B cell (primary cell): Measurements from ENCODE around the gene ATP2A1. TPM values are rescaled to one million over a fixed set of nuclear protein-coding genes. Genes with fewer than 3 reads are reported as not detected.
A peak's percentile ranks its signal among the peaks of the same experiment; 100 is the strongest.

Source experiments
- ATAC-seq: fragments of 200-7000 bp; cut with Tn5 transposase; one replicate; pipeline ENCODE4 v1.10.0; 2021; ENCODE audit warnings: low read depth, mild to moderate bottlenecking, moderate number of reproducible peaks, moderate library complexity
- CTCF ChIA-PET: fragments of 350-600 bp; sonication (Branson Sonifier 250); formaldehyde crosslinking; loops from one replicate; lab custom pipeline; 2021; ENCODE audit warnings: antibody characterized with exemption, inconsistent platforms; lab: Charles Lee
- POLR2A ChIA-PET: fragments of 350-600 bp; sonication (Branson Sonifier 250); formaldehyde crosslinking; loops from one replicate; lab custom pipeline; 2021; ENCODE audit warnings: antibody characterized with exemption; lab: Charles Lee
- DNase-seq: peaks from one replicate; pipeline ENCODE4 v3.0.0; 2013
- H2AFZ ChIP-seq: 2 replicates; pipeline ENCODE4 v1.6.1; 2012; ENCODE audit warnings: mild to moderate bottlenecking, low read depth, low read length; ENCODE audit not compliant: insufficient read depth, poor library complexity, severe bottlenecking
- H3K27ac ChIP-seq, 2 donors: 1 replicate in 1 of 2; 2 replicates in 1 of 2; pipeline ENCODE4 v1.5.1; 2012 to 2013; ENCODE audit warnings: low read length in 2 of 2, mild to moderate bottlenecking in 2 of 2, moderate library complexity in 1 of 2
- H3K27me3 ChIP-seq, 4 experiments: fragments of 200-600 bp in 1 of 4; sonication (generic) in 1 of 4; replicated peaks in 1 of 4; 1 replicate in 2 of 4; 2 replicates in 2 of 4; pipeline versions ENCODE4 v1.6.1 to v1.7.0; 2013 to 2016; ENCODE audit warnings: low read length in 3 of 4, mild to moderate bottlenecking in 2 of 4, mixed read lengths in 1 of 4, moderate library complexity in 1 of 4; ENCODE audit not compliant: insufficient read depth in 4 of 4, control insufficient read depth in 3 of 4; ENCODE audit errors: control extremely low read depth in 1 of 4
- H3K36me3 ChIP-seq, 2 experiments: replicated peaks in 1 of 2; 1 replicate in 1 of 2; 2 replicates in 1 of 2; pipeline versions ENCODE4 v1.6.1 to v1.7.1; 2013; ENCODE audit warnings: low read length in 1 of 2; ENCODE audit not compliant: insufficient read depth in 2 of 2, control insufficient read depth in 1 of 2; ENCODE audit errors: control extremely low read depth in 1 of 2, extremely low read depth in 1 of 2
- H3K4me1 ChIP-seq, 2 donors: fragments of 200-600 bp in 1 of 2; sonication (generic) in 1 of 2; 1 replicate in 1 of 2; 2 replicates in 1 of 2; pipeline versions ENCODE4 v1.5.1 to v1.6.1; 2013 to 2017; ENCODE audit warnings: low read length in 2 of 2; ENCODE audit not compliant: control insufficient read depth in 2 of 2, insufficient read depth in 2 of 2
- H3K4me2 ChIP-seq: replicated peaks from 2 replicates; pipeline ENCODE3; 2012; ENCODE audit warnings: mild to moderate bottlenecking, low read depth, low read length; ENCODE audit not compliant: poor library complexity, severe bottlenecking
- H3K4me3 ChIP-seq, 5 experiments: fragments of 200-600 bp in 1 of 5; sonication (generic) in 1 of 5; 1 replicate in 3 of 5; 2 replicates in 2 of 5; pipeline versions ENCODE4 v1.5.1 to v1.7.0; 2011 to 2016; ENCODE audit warnings: low read length in 4 of 5, mild to moderate bottlenecking in 4 of 5, low read depth in 2 of 5, control low read depth in 1 of 5, moderate library complexity in 1 of 5; ENCODE audit not compliant: insufficient read depth in 1 of 5; ENCODE audit errors: control extremely low read depth in 1 of 5, extremely low read depth in 1 of 5
- H3K79me2 ChIP-seq: fragments of 200-600 bp; sonication (generic); one replicate; pipeline ENCODE4 v1.6.0; 2016; ENCODE audit warnings: low read length; ENCODE audit not compliant: control insufficient read depth, insufficient read depth
- H3K9ac ChIP-seq: fragments of 200-600 bp; sonication (generic); 2 replicates; pipeline ENCODE4 v1.6.1; 2017; ENCODE audit warnings: mild to moderate bottlenecking, low read length, moderate library complexity
- H3K9me3 ChIP-seq, 3 donors: one replicate each; pipeline versions ENCODE4 v1.6.1 to v1.7.1; 2013; ENCODE audit warnings: low read length in 2 of 3; ENCODE audit not compliant: control insufficient read depth in 2 of 3, insufficient read depth in 1 of 3; ENCODE audit errors: control extremely low read depth in 1 of 3
- H4K20me1 ChIP-seq: 2 replicates; pipeline ENCODE4 v1.6.0; 2012; ENCODE audit warnings: mild to moderate bottlenecking, low read length; ENCODE audit not compliant: insufficient read depth, control insufficient read depth, poor library complexity, severe bottlenecking
- H3K27ac Mint-ChIP-seq: one replicate; pipeline ENCODE4 v1.8.0; 2021; ENCODE audit warnings: mixed read lengths
- H3K27me3 Mint-ChIP-seq: one replicate; pipeline ENCODE4 v1.8.0; 2021; ENCODE audit warnings: mixed read lengths
- H3K4me1 Mint-ChIP-seq: one replicate; pipeline ENCODE4 v1.8.0; 2021; ENCODE audit warnings: mixed read lengths
- H3K4me3 Mint-ChIP-seq: one replicate; pipeline ENCODE4 v1.8.0; 2021; ENCODE audit warnings: mixed read lengths
- H3K9me3 Mint-ChIP-seq: one replicate; pipeline ENCODE4 v1.8.0; 2022; ENCODE audit warnings: mixed read lengths; ENCODE audit not compliant: insufficient read depth
- EZH2 ChIP-seq: IDR thresholded peaks from 2 replicates; pipeline ENCODE4 v1.6.1; 2012; ENCODE audit warnings: borderline replicate concordance, low read depth, mild to moderate bottlenecking, moderate library complexity, low read length; ENCODE audit not compliant: insufficient read depth, poor library complexity, severe bottlenecking
- WGBS: methylation state at CpG from one replicate; pipeline ENCODE4 v1.1.5; 2013; ENCODE audit warnings: missing lambda C conversion rate; ENCODE audit not compliant: insufficient coverage; 5-methylcytosine and 5-hydroxymethylcytosine counted together
- intact Hi-C: fragments of 100-400 bp; cut with micrococcal nuclease; formaldehyde crosslinking; loops from one replicate; pipeline ENCODE4 v1.10.0; 2022
- polyA plus RNA-seq: library from polyadenylated mRNA; depleted of rRNA; stranded (reverse); fragments of >200 nt; gene quantifications from 2 replicates; pipeline ENCODE4 v1.2.3, GENCODE V29; 2012
- total RNA-seq, 2 donors: library from RNA; stranded (reverse); fragments of 120-200 nt in 1 of 2; gene quantifications; 1 replicate in 1 of 2; 2 replicates in 1 of 2; pipeline versions ENCODE4 v1.2.3 to v1.2.4, GENCODE V29; 2013 to 2022
- TF ChIP-seq, protein P1 (sequence below): fragments of 200-600 bp; IDR thresholded peaks from one replicate; pipeline ENCODE4 v1.8.0; 2022; ENCODE audit warnings: antibody characterized with exemption, mild to moderate bottlenecking

Gene ATP2A1
- total and polyA plus RNA-seq, 2 donors (not counting 1 experiment from before 2014, with no cell fraction given) = 0.31 to 0.84 TPM

DNA sequence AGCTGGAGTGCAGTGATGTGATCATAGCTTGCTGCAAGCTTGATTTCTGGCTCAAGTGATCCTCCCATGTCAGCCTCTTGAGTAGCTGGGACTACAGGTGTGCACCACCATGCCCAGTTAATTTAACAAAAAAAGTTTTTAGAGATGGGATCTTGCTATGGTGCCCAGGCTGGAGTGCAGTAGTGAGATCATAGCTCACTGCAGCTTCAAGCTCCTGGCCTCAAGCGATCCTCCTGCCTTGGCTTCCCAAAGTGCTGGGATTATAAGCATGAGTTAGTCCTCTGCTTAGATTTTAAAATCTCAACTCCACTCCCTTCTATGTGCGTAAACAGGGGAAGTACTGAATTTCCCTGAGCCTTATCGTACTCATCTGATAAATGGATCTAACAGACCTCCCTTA, 40.4 kb downstream of the ATP2A1 start:
- Mint-ChIP-seq H3K27ac (no peak overlapping the region), H3K27me3 (no peaks in the 10 kb centered on the region), H3K9me3 (no peaks in the 10 kb centered on the region), H3K4me3 (no peak overlapping the region), H3K4me1 (peaks cover 27% of the 10 kb centered on the region)
- WGBS = 100% methylated on average over 1 of the region's 3 CpGs
- Histone ChIP-seq H3K9ac (no peak overlapping the region), H3K79me2 (peaks cover 83% of the 10 kb centered on the region), H3K27me3 (no peaks in the 10 kb centered on the region), H2AFZ (no peak overlapping the region), H3K36me3 (peaks cover 14 to 72% of the 10 kb centered on the region in 2 experiments), H4K20me1 (peaks cover 68% of the 10 kb centered on the region), H3K4me2 (no peak overlapping the region), H3K4me3 (no peak overlapping the region), H3K27ac (no peak overlapping the region), H3K9me3 (no peaks in the 10 kb centered on the region), H3K4me1 (peaks cover 19 to 29% of the 10 kb centered on the region in 2 donors)
- ChIA-PET CTCF (interaction anchor here (3.8 kb wide), 1 partner anchor 26 kb away, joined by 28 read pairs; no protein-coding TSS in a partner anchor), POLR2A (interaction anchor here (0.6 to 1.3 kb wide), 3 partner anchors 19 to 685 kb away, joined by 3 read pairs; no protein-coding TSS in a partner anchor)
- ATAC-seq (no peak), DNase-seq (no peak)
- no peak for TF ChIP-seq EZH2
- TF ChIP-seq, protein P1, sequence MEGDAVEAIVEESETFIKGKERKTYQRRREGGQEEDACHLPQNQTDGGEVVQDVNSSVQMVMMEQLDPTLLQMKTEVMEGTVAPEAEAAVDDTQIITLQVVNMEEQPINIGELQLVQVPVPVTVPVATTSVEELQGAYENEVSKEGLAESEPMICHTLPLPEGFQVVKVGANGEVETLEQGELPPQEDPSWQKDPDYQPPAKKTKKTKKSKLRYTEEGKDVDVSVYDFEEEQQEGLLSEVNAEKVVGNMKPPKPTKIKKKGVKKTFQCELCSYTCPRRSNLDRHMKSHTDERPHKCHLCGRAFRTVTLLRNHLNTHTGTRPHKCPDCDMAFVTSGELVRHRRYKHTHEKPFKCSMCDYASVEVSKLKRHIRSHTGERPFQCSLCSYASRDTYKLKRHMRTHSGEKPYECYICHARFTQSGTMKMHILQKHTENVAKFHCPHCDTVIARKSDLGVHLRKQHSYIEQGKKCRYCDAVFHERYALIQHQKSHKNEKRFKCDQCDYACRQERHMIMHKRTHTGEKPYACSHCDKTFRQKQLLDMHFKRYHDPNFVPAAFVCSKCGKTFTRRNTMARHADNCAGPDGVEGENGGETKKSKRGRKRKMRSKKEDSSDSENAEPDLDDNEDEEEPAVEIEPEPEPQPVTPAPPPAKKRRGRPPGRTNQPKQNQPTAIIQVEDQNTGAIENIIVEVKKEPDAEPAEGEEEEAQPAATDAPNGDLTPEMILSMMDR = no peak
- intact Hi-C loops = no loop called here

GRCh38 chr16:28923231-28923587, 44.9 kb downstream of the ATP2A1 start:
- peaks cover 51% of the 10 kb centered on the region for H3K4me1 Mint-ChIP-seq
- Histone ChIP-seq H3K9ac (peak overlapping the region; percentile 94), H3K4me3 (peak overlapping the region in 4 of 5 experiments; percentile 68 to 97 (median 92)), H4K20me1 (peaks cover 32% of the 10 kb centered on the region), H3K4me2 (peak overlapping the region; percentile 82), H3K79me2 (peaks cover 48% of the 10 kb centered on the region), H3K36me3 (peaks cover 7 to 32% of the 10 kb centered on the region in 2 experiments), H2AFZ (no peak overlapping the region), H3K9me3 (no peaks in the 10 kb centered on the region), H3K27me3 (no peaks in the 10 kb centered on the region), H3K27ac (peak overlapping the region; percentile 87 to 91), H3K4me1 (peaks cover 30 to 60% of the 10 kb centered on the region in 2 donors)
- TF ChIP-seq EZH2 = no peak
- TF ChIP-seq, protein P1 = no peak
- ChIA-PET POLR2A (interaction anchor here (0.5 to 5.1 kb wide), 9 partner anchors 10 to 101 kb away, joined by 3 to 34 read pairs (median 13); partner anchors contain the start of genes ATXN2L, CD19, NFATC2IP and SH2B1), CTCF (interaction anchor here (0.7 to 7.7 kb wide), 14 partner anchors 8 to 60 kb away, joined by 3 to 114 read pairs (median 6); partner anchors contain the start of genes NFATC2IP and SH2B1)
- WGBS = no CpG with 5 or more reads among the region's 3 CpGs
- peak overlapping the region; percentile 95 for H3K4me3 Mint-ChIP-seq
- H3K27ac Mint-ChIP-seq = peak overlapping the region; percentile 98
- no peaks in the 10 kb centered on the region for H3K27me3 Mint-ChIP-seq
- DNase-seq (peak; percentile 46), ATAC-seq (no peak)
- intact Hi-C loops = loop anchor here (2.0 to 10.0 kb wide), 2 partner anchors 14 to 1452 kb away; partner anchors contain the start of genes MYL11 and TBC1D10B
- no peaks in the 10 kb centered on the region for H3K9me3 Mint-ChIP-seq
